Peyer's patch (tissue), 4 donors: ENCODE data around the gene KLK8. TPM values are rescaled to one million over a fixed set of nuclear protein-coding genes. Genes with fewer than 3 reads are reported as not detected.
"Not testable (repeated sequence)": the region's sequence is repeated elsewhere in the genome, so short reads cannot be mapped to it uniquely, and the experiment has no call there.

Experiments used
- DNase-seq, 3 donors: peaks; one replicate each; pipeline ENCODE4 v3.0.0-alpha.2; 2017 to 2019
- H3K27ac ChIP-seq, 4 donors: fragments of 200-600 bp; sonication (generic); one replicate each; pipeline ENCODE4 v1.5.1; 2016 to 2019
- H3K27me3 ChIP-seq, 2 donors: fragments of 200-600 bp; sonication (generic); one replicate each; pipeline ENCODE4 v1.5.1; 2019
- H3K36me3 ChIP-seq, 3 donors: fragments of 200-600 bp; sonication (generic); one replicate each; pipeline ENCODE4 v1.5.1; 2016 to 2019
- H3K4me1 ChIP-seq, 4 donors: fragments of 200-600 bp; sonication (generic); one replicate each; pipeline ENCODE4 v1.5.1; 2016 to 2019
- H3K4me3 ChIP-seq, 4 donors: fragments of 200-600 bp; sonication (generic); 1 replicate in 3 of 4; 2 replicates in 1 of 4; pipeline ENCODE4 v1.5.1; 2016 to 2019; ENCODE audit warnings: mild to moderate bottlenecking in 1 of 4
- H3K9me3 ChIP-seq, 4 donors: fragments of 200-600 bp; sonication (generic); one replicate each; pipeline ENCODE4 v1.5.1; 2016 to 2019; ENCODE audit warnings: mild to moderate bottlenecking in 1 of 4
- CTCF ChIP-seq, 6 experiments: fragments of 450-650 bp in 4 of 6; fragments of 200-600 bp in 2 of 6; sonication (generic) in 1 of 6; IDR thresholded peaks; one replicate each; pipeline ENCODE4 v1.5.1; 2017 to 2019; ENCODE audit warnings: antibody characterized with exemption in 6 of 6, mild to moderate bottlenecking in 3 of 6, moderate library complexity in 1 of 6
- POLR2A ChIP-seq, 2 donors: fragments of 450-650 bp; IDR thresholded peaks; one replicate each; pipeline ENCODE4 v1.5.1; 2017; ENCODE audit warnings: antibody characterized with exemption in 2 of 2, mild to moderate bottlenecking in 2 of 2, moderate library complexity in 2 of 2
- total RNA-seq, 4 donors: library from RNA; depleted of rRNA; stranded (reverse); fragments of >200 nt; gene quantifications; one replicate each; pipeline ENCODE4 v1.1.0, GENCODE V29; 2016

The KLK8 gene
- total RNA-seq, 4 donors from 2014 or later = not detected

GRCh38 chr19:50998061-50998460 is 3.3 kb downstream of the KLK8 start:
- no peak overlapping the region for H3K27ac ChIP-seq
- H3K27me3 ChIP-seq = no peaks in the 10 kb centered on the region
- no peaks in the 10 kb centered on the region for H3K4me1 ChIP-seq
- H3K36me3 ChIP-seq = no peaks in the 10 kb centered on the region
- H3K9me3 ChIP-seq = no peaks in the 10 kb centered on the region
- no peak overlapping the region for H3K4me3 ChIP-seq
- TF ChIP-seq CTCF (IDR thresholded peaks at IDR 0.05) (no peak), POLR2A (IDR thresholded peaks at IDR 0.05) (no peak)
- DNase-seq = no peak

- no peaks in the 10 kb centered on the region for H3K27me3 ChIP-seq
- TF ChIP-seq CTCF (IDR thresholded peaks at IDR 0.05) = no peak
- TF ChIP-seq POLR2A (IDR thresholded peaks at IDR 0.05) = no peak
- no peak for DNase-seq
- H3K4me1 ChIP-seq = no peaks in the 10 kb centered on the region
- H3K27ac ChIP-seq = no peak overlapping the region
- no peaks in the 10 kb centered on the region for H3K36me3 ChIP-seq
- H3K9me3 ChIP-seq = no peaks in the 10 kb centered on the region
- no peak overlapping the region for H3K4me3 ChIP-seq
Observed at GRCh38 chr19:50994129-50994528, 7.3 kb downstream of the KLK8 start.

- Histone ChIP-seq H3K4me3 (no peak overlapping the region), H3K27me3 (no peaks in the 10 kb centered on the region), H3K36me3 (no peaks in the 10 kb centered on the region), H3K4me1 (no peaks in the 10 kb centered on the region), H3K27ac (no peak overlapping the region), H3K9me3 (no peaks in the 10 kb centered on the region)
- no peak for DNase-seq
- TF ChIP-seq CTCF (IDR thresholded peaks at IDR 0.05) (no peak), POLR2A (IDR thresholded peaks at IDR 0.05) (no peak)
Observed at GRCh38 chr19:50992666-50993035, 8.8 kb downstream of the KLK8 start.

GRCh38 chr19:50984416-50984815 is 17.0 kb downstream of the KLK8 start:
- not testable (repeated sequence) for H3K4me1 ChIP-seq, H3K9me3 ChIP-seq, H3K4me3 ChIP-seq, H3K27ac ChIP-seq, H3K27me3 ChIP-seq, H3K36me3 ChIP-seq, DNase-seq

- no peaks in the 10 kb centered on the region for H3K9me3 ChIP-seq
- no peaks in the 10 kb centered on the region for H3K4me1 ChIP-seq
- H3K4me3 ChIP-seq = no peak within 1 kb of the TSS
- no peaks in the 10 kb centered on the region for H3K27me3 ChIP-seq
- DNase-seq = no peak
- H3K36me3 ChIP-seq = no peaks in the 10 kb centered on the region
- no peak within 1 kb of the TSS for H3K27ac ChIP-seq
- TF ChIP-seq CTCF (IDR thresholded peaks at IDR 0.05) (no peak), POLR2A (IDR thresholded peaks at IDR 0.05) (no peak)
Observed at GRCh38 chr19:50983625-50984292, 17.6 kb downstream of the KLK8 start, which contains the start of gene KLK7. Gene KLK7, minus strand, starts transcription at chr19:50983917. Its CDS starts 1,518 bp downstream, at chr19:50982399.

- Histone ChIP-seq H3K4me1 (no peaks in the 10 kb centered on the region), H3K27ac (no peak overlapping the region), H3K9me3 (no peaks in the 10 kb centered on the region), H3K4me3 (no peak overlapping the region), H3K27me3 (no peaks in the 10 kb centered on the region), H3K36me3 (no peaks in the 10 kb centered on the region)
- no peak for DNase-seq
- no peak for TF ChIP-seq POLR2A (IDR thresholded peaks at IDR 0.05)
- TF ChIP-seq CTCF (IDR thresholded peaks at IDR 0.05) = no peak
Observed at GRCh38 chr19:50982186-50982585, 19.2 kb downstream of the KLK8 start.
